ENCODE measurements around the gene NDUFA5. TPM values are rescaled to one million over a fixed set of nuclear protein-coding genes. Genes with fewer than 3 reads are reported as not detected.
A peak's percentile ranks its signal among the peaks of the same experiment; 100 is the strongest.

The NDUFA5 gene
- total RNA-seq, 1 donor from 2014 or later, result 118 TPM

- no peak for DNase-seq (ENCODE audit: low spot score)
- Histone ChIP-seq H2AFZ (replicated peaks) (no peak overlapping the region), H3K4me3 (no peak overlapping the region), H3K36me3 (no peaks in the 10 kb centered on the region), H3K79me2 (ENCODE audit: low read depth) (no peaks in the 10 kb centered on the region), H3K27me3 (no peaks in the 10 kb centered on the region), H3K27ac (no peak overlapping the region), H3K4me1 (no peaks in the 10 kb centered on the region), H3F3A (ENCODE audit: low read depth) (no peaks in the 10 kb centered on the region), H4K20me1 (ENCODE audit: low read depth) (no peaks in the 10 kb centered on the region), H3K4me2 (no peak overlapping the region), H3K9me3 (ENCODE audit: low read depth) (no peaks in the 10 kb centered on the region), H3K9ac (no peak overlapping the region)
- TF ChIP-seq EZH2phosphoT487 (IDR thresholded peaks at IDR 0.05), result no peak
- TF ChIP-seq, protein P1, sequence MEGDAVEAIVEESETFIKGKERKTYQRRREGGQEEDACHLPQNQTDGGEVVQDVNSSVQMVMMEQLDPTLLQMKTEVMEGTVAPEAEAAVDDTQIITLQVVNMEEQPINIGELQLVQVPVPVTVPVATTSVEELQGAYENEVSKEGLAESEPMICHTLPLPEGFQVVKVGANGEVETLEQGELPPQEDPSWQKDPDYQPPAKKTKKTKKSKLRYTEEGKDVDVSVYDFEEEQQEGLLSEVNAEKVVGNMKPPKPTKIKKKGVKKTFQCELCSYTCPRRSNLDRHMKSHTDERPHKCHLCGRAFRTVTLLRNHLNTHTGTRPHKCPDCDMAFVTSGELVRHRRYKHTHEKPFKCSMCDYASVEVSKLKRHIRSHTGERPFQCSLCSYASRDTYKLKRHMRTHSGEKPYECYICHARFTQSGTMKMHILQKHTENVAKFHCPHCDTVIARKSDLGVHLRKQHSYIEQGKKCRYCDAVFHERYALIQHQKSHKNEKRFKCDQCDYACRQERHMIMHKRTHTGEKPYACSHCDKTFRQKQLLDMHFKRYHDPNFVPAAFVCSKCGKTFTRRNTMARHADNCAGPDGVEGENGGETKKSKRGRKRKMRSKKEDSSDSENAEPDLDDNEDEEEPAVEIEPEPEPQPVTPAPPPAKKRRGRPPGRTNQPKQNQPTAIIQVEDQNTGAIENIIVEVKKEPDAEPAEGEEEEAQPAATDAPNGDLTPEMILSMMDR (IDR thresholded peaks at IDR 0.05), result no peak
- no peak for TF ChIP-seq EZH2 (IDR thresholded peaks at IDR 0.05)
- no peak overlapping the region for H3K4me3 Mint-ChIP-seq
- no peak overlapping the region for H3K27ac Mint-ChIP-seq
- no peaks in the 10 kb centered on the region for H3K9me3 Mint-ChIP-seq
- H3K27me3 Mint-ChIP-seq (ENCODE audit: insufficient read depth, low read depth), result peaks cover 5% of the 10 kb centered on the region
- H3K4me1 Mint-ChIP-seq, result no peaks in the 10 kb centered on the region
- no peaks in the 10 kb centered on the region for H3K36me3 Mint-ChIP-seq
These were observed 11.9 kb upstream of the NDUFA5 start for GRCh38 chr7:123569352-123570010.

- no peaks in the 10 kb centered on the region for H3K9me3 ChIP-seq (ENCODE audit: low read depth)
- H3K36me3 ChIP-seq, result no peaks in the 10 kb centered on the region
- H2AFZ ChIP-seq (replicated peaks), result peak overlapping the region; percentile 31
- H4K20me1 ChIP-seq (ENCODE audit: low read depth), result no peaks in the 10 kb centered on the region
- H3K4me1 ChIP-seq, result peaks cover 5% of the 10 kb centered on the region
- H3K27me3 Mint-ChIP-seq (ENCODE audit: insufficient read depth, low read depth), result no peaks in the 10 kb centered on the region
- no peaks in the 10 kb centered on the region for H3F3A ChIP-seq (ENCODE audit: low read depth)
- DNase-seq (ENCODE audit: low spot score), result no peak
- no peak overlapping the region for H3K4me3 Mint-ChIP-seq
- TF ChIP-seq, protein P1 (IDR thresholded peaks at IDR 0.05), result no peak
- no peak for TF ChIP-seq EZH2 (IDR thresholded peaks at IDR 0.05)
- no peaks in the 10 kb centered on the region for H3K36me3 Mint-ChIP-seq
- H3K4me2 ChIP-seq, result no peak overlapping the region
- H3K27me3 ChIP-seq, result no peaks in the 10 kb centered on the region
- H3K4me3 ChIP-seq, result no peak overlapping the region
- no peaks in the 10 kb centered on the region for H3K9me3 Mint-ChIP-seq
- H3K79me2 ChIP-seq (ENCODE audit: low read depth), result peaks cover 5% of the 10 kb centered on the region
- no peak overlapping the region for H3K27ac Mint-ChIP-seq
- H3K4me1 Mint-ChIP-seq, result no peaks in the 10 kb centered on the region
- H3K27ac ChIP-seq, result no peak overlapping the region
- H3K9ac ChIP-seq, result no peak overlapping the region
These were observed 4.5 kb upstream of the NDUFA5 start for GRCh38 chr7:123562121-123562520.

GRCh38 chr7:123558289-123558874 is 764 bp upstream of the NDUFA5 start:
- Mint-ChIP-seq H3K27me3 (ENCODE audit: insufficient read depth, low read depth) (no peaks in the 10 kb centered on the region), H3K4me1 (no peaks in the 10 kb centered on the region), H3K4me3 (no peak overlapping the region), H3K27ac (no peak overlapping the region), H3K36me3 (peaks cover 2% of the 10 kb centered on the region), H3K9me3 (no peaks in the 10 kb centered on the region)
- TF ChIP-seq EZH2 (IDR thresholded peaks at IDR 0.05) (no peak), EZH2phosphoT487 (IDR thresholded peaks at IDR 0.05) (no peak)
- TF ChIP-seq, protein P1 (IDR thresholded peaks at IDR 0.05), result no peak
- Histone ChIP-seq H3K9ac (no peak overlapping the region), H3K4me2 (peak overlapping the region; percentile 68), H2AFZ (replicated peaks) (peak overlapping the region; percentile 94), H3K4me3 (peak overlapping the region; percentile 89), H3K79me2 (ENCODE audit: low read depth) (peaks cover 41% of the 10 kb centered on the region), H3F3A (ENCODE audit: low read depth) (no peaks in the 10 kb centered on the region), H3K4me1 (peaks cover 10% of the 10 kb centered on the region), H3K27me3 (no peaks in the 10 kb centered on the region), H3K36me3 (no peaks in the 10 kb centered on the region), H3K27ac (no peak overlapping the region), H4K20me1 (ENCODE audit: low read depth) (no peaks in the 10 kb centered on the region), H3K9me3 (ENCODE audit: low read depth) (no peaks in the 10 kb centered on the region)
- DNase-seq (ENCODE audit: low spot score), result no peak

All from neural progenitor cell (in vitro differentiated cells).